GM18951 (cell line): ENCODE data around the gene OR51E2.

Source experiments
- POLR2A ChIP-seq: IDR thresholded peaks from 4 replicates; pipeline ENCODE4 v1.6.1; 2011; ENCODE audit warnings: mild to moderate bottlenecking; ENCODE audit not compliant: insufficient read length, insufficient read depth; ENCODE audit errors: extremely low read depth
- in situ Hi-C: fragments of 300-500 bp; cut with MboI; formaldehyde crosslinking; loops from one replicate; pipeline ENCODE4 v1.12.0; 2022; ENCODE audit warnings: low sequenced_read_pairs, mixed read lengths, inconsistent platforms; ENCODE audit not compliant: unreplicated experiment

OR51E2 gene

DNA sequence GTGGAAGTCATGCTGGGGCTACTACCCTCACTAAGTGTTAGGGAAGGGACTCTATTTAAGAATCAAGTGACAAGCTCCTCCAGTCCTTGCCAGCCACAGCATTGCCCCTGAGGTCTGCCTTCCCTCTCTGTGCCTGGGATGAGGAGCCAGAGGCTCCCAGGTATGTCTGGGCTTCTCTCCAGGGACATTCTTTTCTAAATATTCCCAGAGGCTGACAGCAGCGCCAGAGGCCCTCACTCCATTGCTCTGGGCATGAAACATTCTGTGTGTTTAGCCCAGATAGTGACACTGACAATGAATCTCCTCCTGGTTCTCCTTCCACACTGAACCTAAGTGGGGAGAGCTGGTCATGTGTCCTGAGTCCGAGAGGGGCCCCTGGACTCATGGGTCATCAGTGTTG, 51.7 kb downstream of the OR51E2 start:
- no peak for TF ChIP-seq POLR2A
- in situ Hi-C loops = no loop called here

DNA sequence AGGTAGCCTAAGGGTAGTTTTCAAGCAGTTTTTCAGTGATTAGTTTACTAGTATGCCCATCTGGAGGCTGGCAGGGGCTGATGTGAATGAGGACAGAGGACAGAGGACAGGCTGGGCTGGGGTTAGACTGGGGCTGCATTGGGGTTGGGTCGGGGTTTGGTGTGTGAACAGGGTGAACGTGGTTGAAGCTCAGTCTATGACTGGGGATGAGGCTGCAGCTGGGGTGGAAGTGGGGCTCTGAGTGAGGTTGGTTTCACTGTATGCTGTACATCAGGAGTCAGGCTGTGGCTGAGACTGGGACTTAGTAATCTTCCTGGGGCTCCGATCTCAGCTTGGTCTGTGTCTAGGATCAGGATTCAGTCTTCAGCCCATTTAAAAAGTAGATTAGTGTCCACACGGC, 53.4 kb downstream of the OR51E2 start:
- TF ChIP-seq POLR2A = no peak
- in situ Hi-C loops = no loop called here

DNA sequence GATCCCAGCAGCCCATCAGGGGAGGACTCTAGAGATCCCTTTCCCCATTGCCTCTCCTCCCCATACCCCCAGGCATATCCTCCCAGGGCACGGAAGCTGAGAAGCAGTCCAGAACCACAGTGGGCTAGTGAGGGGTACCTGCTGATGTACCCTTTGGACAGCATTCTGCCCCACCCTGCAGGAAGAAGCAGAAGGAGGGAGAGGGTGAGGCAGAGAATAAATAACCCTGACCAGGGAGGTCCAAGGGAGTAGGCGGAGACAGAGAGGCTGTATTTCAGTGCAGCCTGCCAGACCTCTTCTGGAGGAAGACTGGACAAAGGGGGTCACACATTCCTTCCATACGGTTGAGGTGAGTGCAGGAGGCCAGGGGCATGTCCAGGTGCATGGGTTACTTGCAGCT, 54.0 kb downstream of the OR51E2 start, which contains the start of gene OR51E1:
Gene OR51E1, plus strand, starts transcription at position 301 of the 400 bp plus-strand sequence. CDS start 8,545 bp downstream, outside the sequence.
- no peak for TF ChIP-seq POLR2A
- in situ Hi-C loops = no loop called here

DNA sequence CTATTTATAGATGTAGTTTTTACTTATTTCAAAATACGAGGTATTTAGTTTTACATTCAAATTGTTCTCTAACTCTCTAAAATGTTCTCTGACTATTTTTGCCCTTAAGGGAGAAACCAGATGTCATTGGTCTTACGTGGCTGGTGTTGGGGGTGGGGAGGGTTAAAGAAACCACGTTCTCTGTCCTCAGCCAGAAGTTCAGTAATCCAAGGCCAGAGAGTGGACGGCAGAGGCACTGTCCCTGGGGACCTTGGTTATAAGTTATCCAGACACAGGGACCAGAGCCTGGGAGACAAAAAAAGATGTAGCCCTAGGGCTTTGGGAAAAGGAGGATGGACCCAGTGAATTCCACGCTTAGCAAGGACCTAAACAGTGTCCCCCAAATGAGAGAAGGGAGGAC, 54.6 kb downstream of the OR51E2 start:
- in situ Hi-C loops = no loop called here
- TF ChIP-seq POLR2A = no peak

DNA sequence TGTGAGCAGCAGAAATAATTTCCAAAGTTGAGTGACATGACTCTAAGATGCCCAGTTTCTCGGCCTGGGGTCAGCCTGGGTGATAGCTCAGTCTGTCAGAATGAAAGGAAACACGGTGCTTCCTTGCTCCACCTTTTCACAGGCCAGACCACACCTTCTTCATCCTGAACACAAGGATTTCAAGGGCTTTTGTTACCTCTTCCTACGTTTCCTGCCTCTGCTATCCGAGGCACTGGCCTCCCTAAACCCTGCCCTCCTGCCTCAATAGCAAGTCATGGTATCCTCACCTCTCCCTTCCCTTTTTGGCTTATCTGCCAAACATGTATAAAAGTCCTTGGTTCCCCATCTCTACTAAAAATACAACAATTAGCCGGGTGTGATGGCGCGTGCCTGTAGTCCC, 55.6 kb downstream of the OR51E2 start:
- in situ Hi-C loops = no loop called here
- TF ChIP-seq POLR2A = no peak

DNA sequence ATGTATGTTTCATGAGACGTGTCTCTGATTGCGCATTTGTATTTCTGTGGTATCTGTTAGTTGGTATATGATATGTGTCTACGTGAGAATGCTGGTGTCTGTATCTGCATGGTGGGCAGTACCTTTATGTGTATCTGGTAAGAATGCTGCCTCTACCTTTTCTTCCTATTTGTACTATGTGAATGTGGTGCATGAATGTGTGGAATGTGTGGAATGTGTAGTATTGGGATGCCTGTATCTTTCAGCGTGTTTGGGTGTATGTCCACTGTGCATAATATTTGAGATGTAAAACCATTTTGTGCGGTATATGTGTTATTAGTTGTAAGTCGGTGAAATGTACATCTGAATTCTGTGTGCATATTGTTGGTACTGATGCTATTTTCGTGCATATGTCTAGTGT, 56.2 kb downstream of the OR51E2 start:
- TF ChIP-seq POLR2A = no peak
- in situ Hi-C loops = no loop called here

DNA sequence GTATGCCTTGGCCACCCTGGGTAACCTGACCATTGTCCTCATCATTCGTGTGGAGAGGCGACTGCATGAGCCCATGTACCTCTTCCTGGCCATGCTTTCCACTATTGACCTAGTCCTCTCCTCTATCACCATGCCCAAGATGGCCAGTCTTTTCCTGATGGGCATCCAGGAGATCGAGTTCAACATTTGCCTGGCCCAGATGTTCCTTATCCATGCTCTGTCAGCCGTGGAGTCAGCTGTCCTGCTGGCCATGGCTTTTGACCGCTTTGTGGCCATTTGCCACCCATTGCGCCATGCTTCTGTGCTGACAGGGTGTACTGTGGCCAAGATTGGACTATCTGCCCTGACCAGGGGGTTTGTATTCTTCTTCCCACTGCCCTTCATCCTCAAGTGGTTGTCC, 57.7 kb downstream of the OR51E2 start:
- in situ Hi-C loops = loop anchor here (10.0 kb wide), 1 partner anchor 365 kb away; no protein-coding TSS in a partner anchor
- TF ChIP-seq POLR2A = no peak

DNA sequence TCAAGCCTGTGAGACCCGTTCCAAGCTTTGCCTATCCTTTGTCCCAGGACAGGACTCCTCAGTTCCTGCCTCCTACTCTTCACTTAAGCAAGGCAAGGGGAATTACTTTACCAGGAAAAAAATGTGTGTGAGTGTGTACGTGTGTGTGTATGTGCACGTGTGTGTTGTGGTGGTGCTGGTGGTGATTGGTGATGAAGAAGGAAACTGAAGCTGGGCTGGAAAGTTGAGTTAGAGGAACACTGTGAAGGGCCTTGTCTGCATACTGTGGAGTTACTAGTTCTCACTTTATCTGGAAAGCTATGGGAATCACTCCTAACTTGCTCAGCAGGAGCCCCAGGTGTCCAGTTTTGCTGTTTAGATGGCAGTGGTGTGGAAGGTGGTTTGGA, 60.0 kb downstream of the OR51E2 start:
- no peak for TF ChIP-seq POLR2A
- in situ Hi-C loops = loop anchor here (10.0 kb wide), 1 partner anchor 367 kb away; no protein-coding TSS in a partner anchor

DNA sequence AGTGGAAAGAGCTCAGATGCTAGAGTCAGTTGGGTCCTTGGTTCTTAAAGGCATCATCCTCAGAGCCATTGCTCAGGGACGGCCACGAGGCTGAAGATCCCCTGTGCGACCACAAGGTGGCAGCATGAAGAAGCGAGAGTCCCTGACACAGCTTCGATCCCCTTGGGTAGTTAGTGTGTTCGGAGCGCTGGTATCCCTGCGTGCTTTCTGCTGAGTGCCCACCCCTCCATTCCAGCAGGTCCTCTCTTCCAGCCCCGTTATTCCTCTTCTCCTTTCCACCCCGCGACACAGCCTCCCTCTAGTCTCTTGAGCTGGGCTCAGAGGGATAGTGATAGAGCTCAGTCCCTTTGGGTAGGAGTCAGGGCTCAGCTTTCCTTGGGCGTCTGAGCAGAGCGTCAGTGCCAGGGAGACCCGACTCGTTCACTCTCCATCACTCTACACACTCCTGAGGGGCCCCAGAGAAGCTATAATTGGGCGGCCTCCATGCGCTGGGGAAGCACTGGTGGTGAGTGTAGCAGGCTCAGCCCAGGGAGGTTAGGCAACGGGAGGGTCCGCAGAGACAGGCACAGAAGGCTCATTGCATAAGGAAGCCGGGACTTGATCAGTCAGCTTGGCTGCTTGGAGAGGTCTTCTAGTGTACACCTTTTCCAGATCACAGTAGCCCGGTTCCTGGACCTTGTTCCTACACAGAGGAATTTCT, 60.5 kb downstream of the OR51E2 start, which contains the start of gene OR51D1:
Gene OR51D1, plus strand, starts transcription at position 516 of the 700 bp plus-strand sequence. CDS start 2,314 bp downstream, outside the sequence.
- in situ Hi-C loops = loop anchor here (10.0 kb wide), 1 partner anchor 368 kb away; no protein-coding TSS in a partner anchor
- no peak for TF ChIP-seq POLR2A

DNA sequence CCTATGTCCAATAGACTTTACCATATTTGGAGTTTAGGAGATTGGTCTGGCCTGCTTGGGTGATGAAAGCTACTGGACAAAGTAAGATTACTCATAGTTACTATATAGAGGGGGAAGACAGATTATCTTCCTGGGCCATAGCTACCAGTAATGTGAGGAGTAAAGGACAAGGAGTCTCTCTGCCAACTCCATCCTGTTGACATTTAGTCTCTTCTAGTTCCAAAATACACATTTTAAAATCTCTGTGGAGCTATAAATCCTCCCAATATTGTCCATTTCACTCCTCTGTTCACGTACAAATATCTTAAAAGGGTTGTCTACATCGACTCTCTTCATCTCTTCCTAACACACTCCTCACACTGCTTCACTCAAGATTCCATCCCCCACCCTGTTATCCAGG, 61.5 kb downstream of the OR51E2 start:
- no peak for TF ChIP-seq POLR2A
- in situ Hi-C loops = loop anchor here (10.0 kb wide), 1 partner anchor 369 kb away; no protein-coding TSS in a partner anchor
